ENCODE measurements around the gene LINGO3. TPM values are rescaled to one million over a fixed set of nuclear protein-coding genes. Genes with fewer than 3 reads are reported as not detected.

Gene LINGO3
- total and polyA plus RNA-seq, 2 of the 8 experiments (the other 6 are each of a cell fraction or from before 2014, with no cell fraction given): 0.59 TPM; not detected in 1

DNA sequence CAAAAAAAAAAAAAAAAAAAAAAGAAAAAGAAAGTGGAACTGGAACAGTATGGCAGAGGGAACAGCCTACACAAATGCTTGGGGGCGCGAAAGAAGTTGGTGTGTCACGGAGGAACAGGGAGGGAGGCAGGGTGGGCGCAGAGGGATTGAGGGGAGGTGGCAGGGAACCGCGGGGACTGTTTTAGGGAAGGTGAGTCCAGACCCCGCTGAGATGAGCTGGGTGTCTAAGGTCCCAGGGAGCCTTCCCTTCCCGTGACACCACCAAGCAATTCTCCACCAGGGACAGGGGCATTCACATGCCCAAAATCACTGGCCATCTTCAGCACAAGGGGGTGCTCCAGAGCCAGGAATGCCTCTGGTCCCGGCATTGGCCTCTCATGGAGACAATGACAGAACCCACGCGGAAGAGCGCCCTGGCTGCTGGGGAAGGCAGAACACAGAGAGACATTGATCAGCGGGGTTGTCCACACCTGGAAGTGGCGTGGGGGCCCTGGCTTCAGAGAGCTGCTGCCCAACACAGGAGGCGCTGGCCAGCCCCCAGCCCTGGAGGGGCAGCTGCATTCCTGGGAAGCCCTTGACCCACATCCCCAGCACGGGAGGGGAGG, 32.9 kb downstream of the LINGO3 start (continued):
- TF ChIP-seq TEAD4 (IDR thresholded peaks at IDR 0.05; ENCODE audit: low read depth, low read length): peak; percentile 74
- TF ChIP-seq, protein P1, sequence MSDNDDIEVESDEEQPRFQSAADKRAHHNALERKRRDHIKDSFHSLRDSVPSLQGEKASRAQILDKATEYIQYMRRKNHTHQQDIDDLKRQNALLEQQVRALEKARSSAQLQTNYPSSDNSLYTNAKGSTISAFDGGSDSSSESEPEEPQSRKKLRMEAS (IDR thresholded peaks at IDR 0.05): peak; percentile 53
